Measurements from ENCODE around the gene PCDHB13.
"Not testable (repeated sequence)": the region's sequence is repeated elsewhere in the genome, so short reads cannot be mapped to it uniquely, and the experiment has no call there.

GRCh38 chr5:141174291-141175104 is 39.2 kb upstream of the PCDHB13 start:
- TF ChIP-seq POLR2A, CTCF (IDR thresholded peaks at IDR 0.05): not testable (repeated sequence)

All from adrenal gland (tissue), 5 donors.